SK-N-SH (cell line): ENCODE measurements around the gene CHKB. TPM values are rescaled to one million over a fixed set of nuclear protein-coding genes. Genes with fewer than 3 reads are reported as not detected.

ENCODE experiments used
- CTCF ChIA-PET: fragments of 300-600, 350-600 bp; formaldehyde crosslinking; extraction: SDS; loops from one replicate; lab custom pipeline; 2021; lab: Yijun Ruan, JAX
- POLR2A ChIA-PET: fragments of 350-600 bp; sonication (Branson Sonifier 250); formaldehyde crosslinking; extraction: SDS; loops from one replicate; lab custom pipeline; 2020; ENCODE audit warnings: antibody characterized with exemption, inconsistent platforms; lab: Yijun Ruan, JAX
- DNase-seq: peaks from one replicate; pipeline ENCODE4 v3.0.0; 2012
- H2AFZ ChIP-seq: fragments of 200-600 bp; sonication (generic); 2 replicates; pipeline ENCODE4 v1.8.1; 2016; ENCODE audit warnings: antibody characterized with exemption, mild to moderate bottlenecking, low read depth
- H3F3A ChIP-seq: fragments of 200-600 bp; sonication (generic); replicated peaks from 2 replicates; pipeline ENCODE3; 2016; ENCODE audit warnings: antibody characterized with exemption, mild to moderate bottlenecking; ENCODE audit not compliant: insufficient read depth
- H3K27ac ChIP-seq, 2 experiments: fragments of 200-500 bp in 1 of 2; fragments of 200-600 bp in 1 of 2; sonication (Bioruptor generic) in 1 of 2; sonication (generic), shearing (Covaris generic) in 1 of 2; 2 replicates each; pipeline versions ENCODE4 v1.5.1 to v1.6.1; 2014 to 2016; ENCODE audit warnings: low read depth in 2 of 2, inconsistent platforms in 1 of 2, low read length in 1 of 2, mild to moderate bottlenecking in 1 of 2, mixed read lengths in 1 of 2
- H3K27me3 ChIP-seq: fragments of 200-600 bp; sonication (generic), shearing (Covaris generic); 2 replicates; pipeline ENCODE4 v1.6.1; 2016; ENCODE audit warnings: mixed run types; ENCODE audit not compliant: insufficient read depth
- H3K36me3 ChIP-seq, 2 experiments: fragments of 200-500 bp in 1 of 2; fragments of 200-600 bp in 1 of 2; sonication (Bioruptor generic) in 1 of 2; sonication (generic) in 1 of 2; replicated peaks in 1 of 2; 2 replicates each; pipeline versions ENCODE3 to v1.5.1; 2014 to 2016; ENCODE audit warnings: low read length in 1 of 2, mild to moderate bottlenecking in 1 of 2; ENCODE audit not compliant: insufficient read depth in 2 of 2, control insufficient read depth in 1 of 2
- H3K4me1 ChIP-seq, 2 experiments: fragments of 200-500 bp in 1 of 2; fragments of 200-600 bp in 1 of 2; sonication (Bioruptor generic) in 1 of 2; sonication (generic), shearing (Covaris generic) in 1 of 2; 2 replicates each; pipeline versions ENCODE4 v1.5.1 to v1.6.1; 2014 to 2016; ENCODE audit warnings: low read depth in 1 of 2, low read length in 1 of 2, mixed run types in 1 of 2; ENCODE audit not compliant: insufficient read depth in 2 of 2, control insufficient read depth in 1 of 2
- H3K4me2 ChIP-seq: fragments of 200-600 bp; sonication (generic), shearing (Covaris generic); 2 replicates; pipeline ENCODE4 v1.6.1; 2017; ENCODE audit warnings: mixed run types
- H3K4me3 ChIP-seq, 2 experiments: fragments of 200-500 bp in 1 of 2; fragments of 200-600 bp in 1 of 2; sonication (Bioruptor generic) in 1 of 2; sonication (generic), shearing (Covaris generic) in 1 of 2; 2 replicates each; pipeline versions ENCODE4 v1.5.1 to v1.8.1; 2014 to 2016; ENCODE audit warnings: low read depth in 2 of 2, inconsistent platforms in 1 of 2, low read length in 1 of 2, mild to moderate bottlenecking in 1 of 2, mixed read lengths in 1 of 2, moderate library complexity in 1 of 2
- H3K79me2 ChIP-seq: fragments of 200-600 bp; sonication (generic); 2 replicates; pipeline ENCODE4 v1.8.1; 2017; ENCODE audit warnings: mild to moderate bottlenecking; ENCODE audit not compliant: insufficient read depth
- H3K9ac ChIP-seq: fragments of 200-600 bp; sonication (generic); 2 replicates; pipeline ENCODE4 v1.6.1; 2017; ENCODE audit warnings: mixed run types
- H3K9me2 ChIP-seq: fragments of 200-600 bp; sonication (generic); 2 replicates; pipeline ENCODE4 v1.6.1; 2017; ENCODE audit warnings: mixed run types
- H3K9me3 ChIP-seq: fragments of 200-600 bp; sonication (generic); 2 replicates; pipeline ENCODE4 v1.6.1; 2017; ENCODE audit warnings: mixed run types, mild to moderate bottlenecking, moderate library complexity
- H4K20me1 ChIP-seq: fragments of 200-600 bp; sonication (generic); 2 replicates; pipeline ENCODE4 v1.6.1; 2017; ENCODE audit warnings: mild to moderate bottlenecking, mixed run types; ENCODE audit not compliant: insufficient read depth
- EP300 ChIP-seq, 2 experiments: IDR thresholded peaks; 2 replicates each; pipeline versions ENCODE4 v1.4.0 to v1.6.1; 2012; ENCODE audit warnings: borderline replicate concordance in 1 of 2, low read depth in 1 of 2, low read length in 1 of 2
- FOSL2 ChIP-seq: IDR thresholded peaks from 2 replicates; pipeline ENCODE4 v1.4.0; 2012; ENCODE audit warnings: low read depth, mild to moderate bottlenecking, moderate library complexity, borderline replicate concordance
- FOXM1 ChIP-seq: IDR thresholded peaks from 2 replicates; pipeline ENCODE4 v1.4.0; 2012; ENCODE audit warnings: low read depth, mild to moderate bottlenecking
- JUND ChIP-seq: IDR thresholded peaks from 2 replicates; pipeline ENCODE4 v1.4.0; 2012
- MAX ChIP-seq: IDR thresholded peaks from 2 replicates; pipeline ENCODE4 v1.4.0; 2012; ENCODE audit warnings: low read depth
- MEF2A ChIP-seq: IDR thresholded peaks from 2 replicates; pipeline ENCODE4 v1.4.0; 2012; ENCODE audit warnings: low read depth, borderline replicate concordance
- MXI1 ChIP-seq: IDR thresholded peaks from 2 replicates; pipeline ENCODE4 v1.6.1; 2012; ENCODE audit warnings: mild to moderate bottlenecking, low read depth, low read length, improper control_type of control experiment
- NFIC ChIP-seq: IDR thresholded peaks from 2 replicates; pipeline ENCODE4 v1.4.0; 2012; ENCODE audit warnings: borderline replicate concordance
- NRF1 ChIP-seq: IDR thresholded peaks from 2 replicates; pipeline ENCODE4 v1.6.1; 2012; ENCODE audit warnings: low read depth, mild to moderate bottlenecking, low read length
- RAD21 ChIP-seq: IDR thresholded peaks from 2 replicates; pipeline ENCODE4 v1.6.1; 2012; ENCODE audit warnings: mild to moderate bottlenecking, low read length
- RCOR1 ChIP-seq: fragments of 150-350 bp; IDR thresholded peaks from 2 replicates; pipeline ENCODE4 v1.6.1; 2017; ENCODE audit warnings: antibody characterized with exemption, low read length
- RFX5 ChIP-seq: IDR thresholded peaks from 2 replicates; pipeline ENCODE4 v1.6.1; 2012; ENCODE audit warnings: mild to moderate bottlenecking, improper control_type of control experiment, low read length
- RXRA ChIP-seq: IDR thresholded peaks from 2 replicates; pipeline ENCODE4 v1.4.0; 2012; ENCODE audit warnings: low read depth, mild to moderate bottlenecking, borderline replicate concordance
- SMC3 ChIP-seq: IDR thresholded peaks from 2 replicates; pipeline ENCODE4 v1.6.1; 2012; ENCODE audit warnings: low read depth, low read length, improper control_type of control experiment
- TCF12 ChIP-seq: IDR thresholded peaks from 2 replicates; pipeline ENCODE4 v1.4.0; 2012
- TEAD4 ChIP-seq: IDR thresholded peaks from 2 replicates; pipeline ENCODE4 v1.4.0; 2012; ENCODE audit warnings: mild to moderate bottlenecking, borderline replicate concordance; ENCODE audit not compliant: insufficient read depth
- USF1 ChIP-seq: IDR thresholded peaks from 2 replicates; pipeline ENCODE4 v1.4.0; 2012; ENCODE audit warnings: low read depth, borderline replicate concordance
- USF2 ChIP-seq: fragments of 150-350 bp; IDR thresholded peaks from 2 replicates; pipeline ENCODE4 v1.6.1; 2017; ENCODE audit warnings: antibody characterized with exemption, low read length, low read depth, borderline replicate concordance
- YY1 ChIP-seq: IDR thresholded peaks from 2 replicates; pipeline ENCODE4 v1.4.0; 2012; ENCODE audit warnings: low read depth, mild to moderate bottlenecking
- WGBS: methylation state at CpG from one replicate; pipeline ENCODE4 v1.1.6; 2017; ENCODE audit warnings: low lambda C conversion rate; 5-methylcytosine and 5-hydroxymethylcytosine counted together
- polyA plus RNA-seq, 3 experiments: library from polyadenylated mRNA; depleted of rRNA; stranded (reverse); fragments of >200 nt; gene quantifications; 2 replicates each; pipeline ENCODE4 v1.2.3, GENCODE V29; 2012

CHKB gene
- polyA plus RNA-seq, 1 of the 3 experiments (the other 2 are of a cell fraction), result 39.6 TPM

- H3K9ac ChIP-seq, result no peak overlapping the region
- POLR2A ChIA-PET, result interaction anchor here (1.0 kb wide), 1 partner anchor 11 kb away, joined by 3 read pairs; the partner anchor contains the start of gene CHKB
- no peak overlapping the region for H3K27ac ChIP-seq
- no peak overlapping the region for H3K4me3 ChIP-seq
- no peaks in the 10 kb centered on the region for H3K27me3 ChIP-seq
- no peaks in the 10 kb centered on the region for H4K20me1 ChIP-seq
- no peak for DNase-seq
- no peaks in the 10 kb centered on the region for H3K4me1 ChIP-seq
- H2AFZ ChIP-seq, result no peak overlapping the region
- no peaks in the 10 kb centered on the region for H3K9me2 ChIP-seq
- H3K4me2 ChIP-seq, result no peak overlapping the region
- H3K9me3 ChIP-seq, result no peaks in the 10 kb centered on the region
- CTCF ChIA-PET, result interaction anchor here (0.7 to 3.2 kb wide), 4 partner anchors 9 to 49 kb away, joined by 3 to 28 read pairs (median 4); partner anchors contain the start of genes SCO2 and SYCE3
- TF ChIP-seq NRF1 (no peak), MEF2A (no peak), USF2 (no peak), MXI1 (no peak), FOSL2 (no peak)
- no peaks in the 10 kb centered on the region for H3F3A ChIP-seq
- H3K36me3 ChIP-seq, result peaks cover 0 to 63% of the 10 kb centered on the region in 2 experiments
- H3K79me2 ChIP-seq, result no peaks in the 10 kb centered on the region
- 100% methylated on average over 5 of the region's 26 CpGs for WGBS
Observed at GRCh38 chr22:50571264-50572175, 11.1 kb downstream of the CHKB start.

- POLR2A ChIA-PET, result no interaction called here
- no peak for DNase-seq
- Histone ChIP-seq H3F3A (no peaks in the 10 kb centered on the region), H3K9me3 (no peaks in the 10 kb centered on the region), H3K4me2 (no peak overlapping the region), H3K4me3 (no peak overlapping the region), H3K36me3 (peaks cover 0 to 62% of the 10 kb centered on the region in 2 experiments), H2AFZ (no peak overlapping the region), H3K79me2 (no peaks in the 10 kb centered on the region), H3K27me3 (no peaks in the 10 kb centered on the region), H4K20me1 (no peaks in the 10 kb centered on the region), H3K27ac (no peak overlapping the region), H3K4me1 (no peaks in the 10 kb centered on the region), H3K9me2 (no peaks in the 10 kb centered on the region), H3K9ac (no peak overlapping the region)
- TF ChIP-seq RXRA (no peak), RCOR1 (no peak), TEAD4 (no peak), MXI1 (no peak), MAX (no peak), JUND (no peak), NFIC (no peak), SMC3 (no peak), EP300 (IDR thresholded peaks at IDR 0.05; ENCODE audit: borderline replicate concordance in 1 of 2, low read depth in 1 of 2, low read length in 1 of 2) (no peak), RFX5 (no peak), FOXM1 (no peak), USF1 (no peak), YY1 (no peak), RAD21 (no peak), TCF12 (no peak)
- WGBS, result 92% methylated on average over 6 of the region's 12 CpGs
- CTCF ChIA-PET, result interaction anchor here (0.7 to 3.2 kb wide), 4 partner anchors 8 to 50 kb away, joined by 3 to 28 read pairs (median 4); partner anchors contain the start of genes SCO2 and SYCE3
Observed at GRCh38 chr22:50570861-50571260, 11.8 kb downstream of the CHKB start.
